ENCODE measurements around the gene ITPR2.
"Not testable (repeated sequence)": the region's sequence is repeated elsewhere in the genome, so short reads cannot be mapped to it uniquely, and the experiment has no call there.

ITPR2 gene

GRCh38 chr12:26700430-26700829, 132.6 kb downstream of the ITPR2 start:
- no peak for DNase-seq (ENCODE audit: low read depth)

GRCh38 chr12:26699237-26699636, 133.8 kb downstream of the ITPR2 start:
- DNase-seq (ENCODE audit: low read depth), result no peak

- no peak for DNase-seq (ENCODE audit: low read depth)
These were observed 134.8 kb downstream of the ITPR2 start for GRCh38 chr12:26698186-26698585.

- DNase-seq (ENCODE audit: low read depth), result no peak
These were observed 135.8 kb downstream of the ITPR2 start for GRCh38 chr12:26697217-26697616.

- no peak for DNase-seq (ENCODE audit: low read depth)
These were observed 136.3 kb downstream of the ITPR2 start for GRCh38 chr12:26696613-26697092.

- DNase-seq (ENCODE audit: low read depth), result no peak
These were observed 136.9 kb downstream of the ITPR2 start for GRCh38 chr12:26696048-26696612.

GRCh38 chr12:26694402-26694801, 138.6 kb downstream of the ITPR2 start:
- no peak for DNase-seq (ENCODE audit: low read depth)

- DNase-seq (ENCODE audit: low read depth), result no peak
These were observed 140.6 kb downstream of the ITPR2 start for GRCh38 chr12:26692407-26692806.

- no peak for DNase-seq (ENCODE audit: low read depth)
These were observed 141.6 kb downstream of the ITPR2 start for GRCh38 chr12:26691234-26691970.

GRCh38 chr12:26690601-26691000, 142.4 kb downstream of the ITPR2 start:
- DNase-seq (ENCODE audit: low read depth), result no peak

GRCh38 chr12:26689281-26689841, 143.6 kb downstream of the ITPR2 start:
- DNase-seq (ENCODE audit: low read depth), result no peak

GRCh38 chr12:26688344-26688904, 144.6 kb downstream of the ITPR2 start:
- no peak for DNase-seq (ENCODE audit: low read depth)

- DNase-seq (ENCODE audit: low read depth), result no peak
These were observed 146.6 kb downstream of the ITPR2 start for GRCh38 chr12:26686408-26686807.

GRCh38 chr12:26684101-26684500, 148.9 kb downstream of the ITPR2 start:
- DNase-seq (ENCODE audit: low read depth), result no peak

GRCh38 chr12:26683443-26683842, 149.6 kb downstream of the ITPR2 start:
- no peak for DNase-seq (ENCODE audit: low read depth)

GRCh38 chr12:26680727-26681455, 152.1 kb downstream of the ITPR2 start:
- no peak for DNase-seq (ENCODE audit: low read depth)

GRCh38 chr12:26678697-26679660, 154.0 kb downstream of the ITPR2 start:
- DNase-seq (ENCODE audit: low read depth), result no peak

GRCh38 chr12:26671487-26671886, 161.5 kb downstream of the ITPR2 start:
- not testable (repeated sequence) for DNase-seq (ENCODE audit: low read depth)

GRCh38 chr12:26668847-26669246, 164.1 kb downstream of the ITPR2 start:
- no peak for DNase-seq (ENCODE audit: low read depth)

GRCh38 chr12:26668230-26668629, 164.8 kb downstream of the ITPR2 start:
- no peak for DNase-seq (ENCODE audit: low read depth)

- no peak for DNase-seq (ENCODE audit: low read depth)
These were observed 166.7 kb downstream of the ITPR2 start for GRCh38 chr12:26666286-26666685.
